Measurements from ENCODE around the gene DTYMK.

The DTYMK gene

GRCh38 chr2:241703032-241703604 is 16.5 kb upstream of the DTYMK start:
- peak; percentile 51 for DNase-seq

GRCh38 chr2:241702155-241703031 is 15.8 kb upstream of the DTYMK start:
- DNase-seq = peak; percentile 95

- peak; percentile 97 for DNase-seq
These were observed 15.0 kb upstream of the DTYMK start, which contains the start of gene ING5 for GRCh38 chr2:241701399-241702154. ING5 (plus strand) TSS chr2:241702039; CDS start chr2:241702066, 27 bp downstream.

GRCh38 chr2:241701149-241701398 is 14.5 kb upstream of the DTYMK start:
- no peak for DNase-seq

- no peak for DNase-seq
These were observed 9.0 kb upstream of the DTYMK start for GRCh38 chr2:241695651-241696050.

GRCh38 chr2:241692448-241692847 is 5.8 kb upstream of the DTYMK start:
- DNase-seq = no peak

- no peak for DNase-seq
These were observed 3.6 kb upstream of the DTYMK start for GRCh38 chr2:241690202-241690717.

GRCh38 chr2:241689306-241689705 is 2.7 kb upstream of the DTYMK start:
- DNase-seq = no peak

GRCh38 chr2:241686324-241686649 is 328 bp downstream of the DTYMK start:
- DNase-seq = no peak

- DNase-seq = no peak
These were observed 5.6 kb downstream of the DTYMK start for GRCh38 chr2:241680827-241681599.

- no peak for DNase-seq
These were observed 6.6 kb downstream of the DTYMK start for GRCh38 chr2:241680044-241680443.

- DNase-seq = no peak
These were observed 7.7 kb downstream of the DTYMK start for GRCh38 chr2:241678784-241679540.

- no peak for DNase-seq
These were observed 8.3 kb downstream of the DTYMK start for GRCh38 chr2:241678307-241678706.

- DNase-seq = no peak
These were observed 9.2 kb downstream of the DTYMK start for GRCh38 chr2:241677392-241677791.

- no peak for DNase-seq
These were observed 9.9 kb downstream of the DTYMK start for GRCh38 chr2:241676665-241677064.

- DNase-seq = no peak
These were observed 10.7 kb downstream of the DTYMK start for GRCh38 chr2:241675885-241676284.

- DNase-seq = no peak
These were observed 12.6 kb downstream of the DTYMK start for GRCh38 chr2:241673797-241674725.

- no peak for DNase-seq
These were observed 13.4 kb downstream of the DTYMK start for GRCh38 chr2:241673189-241673663.

GRCh38 chr2:241672243-241673188 is 14.1 kb downstream of the DTYMK start:
- DNase-seq = no peak

Measured in eye (tissue), 1 donor.